GM23248 (cell line): ENCODE results near the gene PKD1L1. TPM values are rescaled to one million over a fixed set of nuclear protein-coding genes. Genes with fewer than 3 reads are reported as not detected.

ENCODE experiments used
- DNase-seq: peaks from one replicate; pipeline ENCODE4 v3.0.0-alpha.2; 2015
- H2AFZ ChIP-seq: fragments of 200-600 bp; sonication (generic); 2 replicates; pipeline ENCODE4 v1.6.1; 2016; ENCODE audit warnings: antibody characterized with exemption
- H3F3A ChIP-seq: fragments of 200-600 bp; sonication (generic); 2 replicates; pipeline ENCODE4 v1.6.1; 2016; ENCODE audit warnings: mild to moderate bottlenecking, antibody characterized with exemption, mixed run types; ENCODE audit not compliant: insufficient read depth
- H3K27ac ChIP-seq: fragments of 200-600 bp; sonication (generic); 2 replicates; pipeline ENCODE4 v1.5.1; 2016; ENCODE audit warnings: mild to moderate bottlenecking
- H3K27me3 ChIP-seq: fragments of 200-600 bp; sonication (generic); replicated peaks from 2 replicates; pipeline ENCODE4 v1.6.1; 2016; ENCODE audit warnings: mild to moderate bottlenecking; ENCODE audit not compliant: insufficient read depth
- H3K36me3 ChIP-seq: fragments of 200-600 bp; sonication (generic); 2 replicates; pipeline ENCODE4 v1.6.1; 2016; ENCODE audit warnings: low read depth, mild to moderate bottlenecking
- H3K4me1 ChIP-seq: fragments of 200-600 bp; sonication (generic); 2 replicates; pipeline ENCODE4 v1.6.1; 2016; ENCODE audit warnings: mild to moderate bottlenecking; ENCODE audit not compliant: insufficient read depth
- H3K4me2 ChIP-seq: fragments of 200-600 bp; sonication (generic); one replicate; pipeline ENCODE4 v1.6.1; 2016; ENCODE audit warnings: mild to moderate bottlenecking; ENCODE audit not compliant: unreplicated experiment
- H3K4me3 ChIP-seq: fragments of 200-600 bp; sonication (generic); 2 replicates; pipeline ENCODE4 v1.5.1; 2016; ENCODE audit warnings: mild to moderate bottlenecking
- H3K79me2 ChIP-seq: fragments of 200-600 bp; sonication (generic); 2 replicates; pipeline ENCODE4 v1.6.1; 2016; ENCODE audit warnings: mild to moderate bottlenecking; ENCODE audit not compliant: insufficient read depth
- H3K9ac ChIP-seq: fragments of 200-600 bp; sonication (generic); 2 replicates; pipeline ENCODE4 v1.6.1; 2016; ENCODE audit warnings: mild to moderate bottlenecking
- H3K9me2 ChIP-seq: fragments of 200-600 bp; sonication (generic); 2 replicates; pipeline ENCODE4 v1.6.1; 2016; ENCODE audit warnings: mixed run types, mild to moderate bottlenecking, moderate library complexity; ENCODE audit not compliant: insufficient read depth
- H3K9me3 ChIP-seq: fragments of 200-600 bp; sonication (generic); one replicate; pipeline ENCODE4 v1.6.1; 2017; ENCODE audit warnings: low read depth
- H4K20me1 ChIP-seq: fragments of 200-600 bp; sonication (generic); 2 replicates; pipeline ENCODE4 v1.6.0; 2016; ENCODE audit not compliant: insufficient read depth
- EZH2 ChIP-seq: fragments of 200-600 bp; sonication (generic); IDR thresholded peaks from 2 replicates; pipeline ENCODE4 v1.6.1; 2018; ENCODE audit warnings: antibody characterized with exemption, mild to moderate bottlenecking; ENCODE audit not compliant: insufficient read depth, poor library complexity, severe bottlenecking
- EZH2phosphoT487 ChIP-seq: fragments of 200-600 bp; sonication (generic); IDR thresholded peaks from 2 replicates; pipeline ENCODE4 v1.6.1; 2018; ENCODE audit warnings: antibody characterized with exemption, moderate library complexity, mild to moderate bottlenecking, low read depth; ENCODE audit not compliant: insufficient read depth
- WGBS, 2 experiments: methylation state at CpG; one replicate each; pipeline ENCODE4 v1.1.6; 2015 to 2017; ENCODE audit warnings: low lambda C conversion rate in 2 of 2, low coverage in 1 of 2; ENCODE audit errors: missing lambda C conversion rate in 2 of 2; 5-methylcytosine and 5-hydroxymethylcytosine counted together
- in situ Hi-C: fragments of 300-500 bp; cut with MboI; formaldehyde crosslinking; loops from 2 replicates; pipeline ENCODE4 v1.15.0; 2020
- polyA plus RNA-seq: library from polyadenylated mRNA; unstranded; fragments of >200 nt; fragmentation: Nextera tagmentation; extraction: Ambion mirVana; gene quantifications from 2 replicates; pipeline ENCODE4 v1.2.1, GENCODE V29; 2016
- total RNA-seq: library from RNA; depleted of rRNA; stranded (reverse); fragments of >200 nt; shearing (Covaris generic); gene quantifications from 2 replicates; pipeline ENCODE4 v1.2.3, GENCODE V29; 2014

PKD1L1 gene
- total and polyA plus RNA-seq, 2 experiments from 2014 or later, result 0.06 to 0.11 TPM

GRCh38 chr7:47775238-47775637 lies 173.0 kb downstream of the PKD1L1 start:
- Histone ChIP-seq H3K36me3 (no peaks in the 10 kb centered on the region), H3K9ac (no peak overlapping the region), H3K9me2 (no peaks in the 10 kb centered on the region), H3F3A (peaks cover 16% of the 10 kb centered on the region; the same call in 1 of the 2 replicates), H2AFZ (no peak overlapping the region), H3K27ac (no peak overlapping the region), H3K4me2 (no peak overlapping the region), H3K27me3 (no peaks in the 10 kb centered on the region), H3K4me3 (no peak overlapping the region), H3K79me2 (no peaks in the 10 kb centered on the region), H3K4me1 (peaks cover 19% of the 10 kb centered on the region), H3K9me3 (no peaks in the 10 kb centered on the region), H4K20me1 (no peaks in the 10 kb centered on the region)
- DNase-seq, result no peak
- WGBS, 2 experiments, result 55 to 57% methylated on average over 2 of the region's 2 CpGs
- in situ Hi-C loops, result no loop called here
- TF ChIP-seq EZH2 (no peak), EZH2phosphoT487 (no peak)

GRCh38 chr7:47772492-47772891 lies 175.8 kb downstream of the PKD1L1 start:
- no peak for DNase-seq
- Histone ChIP-seq H3K4me3 (no peak overlapping the region), H2AFZ (no peak overlapping the region), H3K4me2 (no peak overlapping the region), H3K9me2 (no peaks in the 10 kb centered on the region), H4K20me1 (no peaks in the 10 kb centered on the region), H3K4me1 (peaks cover 15% of the 10 kb centered on the region), H3F3A (peaks cover 12% of the 10 kb centered on the region; the same call in 1 of the 2 replicates), H3K9me3 (no peaks in the 10 kb centered on the region), H3K9ac (no peak overlapping the region), H3K79me2 (no peaks in the 10 kb centered on the region), H3K27me3 (no peaks in the 10 kb centered on the region), H3K27ac (no peak overlapping the region), H3K36me3 (no peaks in the 10 kb centered on the region)
- WGBS, 2 experiments, result 88 to 97% methylated on average over 4 of the region's 4 CpGs
- TF ChIP-seq EZH2phosphoT487 (no peak), EZH2 (no peak)
- in situ Hi-C loops, result no loop called here

- H3K9ac ChIP-seq, result no peak overlapping the region
- 57 to 71% methylated on average over 5 of the region's 5 CpGs for WGBS, 2 experiments
Observed at GRCh38 chr7:47771990-47772360, 176.3 kb downstream of the PKD1L1 start.

GRCh38 chr7:47771336-47771989 lies 176.8 kb downstream of the PKD1L1 start:
- H3K4me2 ChIP-seq, result no peak overlapping the region

More at GRCh38 chr7:47771990-47772360, 176.3 kb downstream of the PKD1L1 start:
- Histone ChIP-seq H3K4me1 (peaks cover 15% of the 10 kb centered on the region), H3K4me3 (no peak overlapping the region), H3F3A (peaks cover 12% of the 10 kb centered on the region; the same call in 1 of the 2 replicates), H2AFZ (no peak overlapping the region), H3K4me2 (no peak overlapping the region), H3K9me3 (no peaks in the 10 kb centered on the region), H3K27ac (no peak overlapping the region), H4K20me1 (no peaks in the 10 kb centered on the region), H3K36me3 (no peaks in the 10 kb centered on the region), H3K79me2 (no peaks in the 10 kb centered on the region), H3K27me3 (no peaks in the 10 kb centered on the region), H3K9me2 (no peaks in the 10 kb centered on the region)
- no peak for DNase-seq
- in situ Hi-C loops, result no loop called here
- TF ChIP-seq EZH2phosphoT487 (no peak), EZH2 (no peak)

More at GRCh38 chr7:47771336-47771989, 176.8 kb downstream of the PKD1L1 start:
- no peak for TF ChIP-seq EZH2phosphoT487
- no peak for TF ChIP-seq EZH2
- peak; percentile 78 for DNase-seq
- Histone ChIP-seq H2AFZ (peak overlapping the region; percentile 69), H3K9ac (peak overlapping the region; percentile 33; the same call in 1 of the 2 replicates), H3K9me2 (no peaks in the 10 kb centered on the region), H3F3A (peaks cover 12% of the 10 kb centered on the region; the same call in 1 of the 2 replicates), H3K9me3 (no peaks in the 10 kb centered on the region), H3K27me3 (no peaks in the 10 kb centered on the region), H3K4me3 (no peak overlapping the region), H3K79me2 (no peaks in the 10 kb centered on the region), H3K27ac (peak overlapping the region; percentile 32), H3K36me3 (no peaks in the 10 kb centered on the region), H4K20me1 (no peaks in the 10 kb centered on the region), H3K4me1 (peaks cover 15% of the 10 kb centered on the region)
- 27 to 28% methylated on average over 5 of the region's 5 CpGs for WGBS, 2 experiments
- in situ Hi-C loops, result no loop called here
